HepG2 (cell line): Measurements from ENCODE around the gene ABCB4. TPM values are rescaled to one million over a fixed set of nuclear protein-coding genes. Genes with fewer than 3 reads are reported as not detected.
A peak's percentile ranks its signal among the peaks of the same experiment; 100 is the strongest.

ENCODE experiments used
- ATAC-seq: fragments of 200-7000 bp; cut with Tn5 transposase; 3 replicates; pipeline ENCODE4 v1.9.1; 2020; ENCODE audit warnings: mild to moderate bottlenecking, moderate library complexity
- BruUV-seq: library from RNA; stranded (reverse); fragments of 400-500 nt; replicated peaks from 2 replicates; lab custom pipeline; 2021; lab: Mats Ljungman, UMichigan
- CTCF ChIA-PET: fragments of 300-600 bp; formaldehyde crosslinking; extraction: SDS; loops from one replicate; lab custom pipeline; 2021; ENCODE audit warnings: low total read pairs, inconsistent platforms, low intra/inter-chr PET ratio; lab: Yijun Ruan, JAX
- POLR2A ChIA-PET: fragments of 350-600 bp; sonication (Branson Sonifier 250); formaldehyde crosslinking; loops from one replicate; lab custom pipeline; 2020; ENCODE audit warnings: antibody characterized with exemption, inconsistent platforms; lab: Yijun Ruan, JAX
- DNase-seq: peaks from one replicate; pipeline ENCODE4 v3.0.0-alpha.2; 2015; ENCODE audit warnings: low spot score
- FAIRE-seq: peaks from 3 replicates; lab custom pipeline; 2011; peaks lifted over from hg19 to GRCh38; lab: Jason Lieb, UNC
- H2AFZ ChIP-seq: one replicate; pipeline ENCODE4 v1.6.1; 2011; ENCODE audit warnings: low read length, inconsistent platforms
- H3K27ac ChIP-seq: fragments of 300-600 bp; 3 replicates; pipeline ENCODE4 v1.8.0; 2011; ENCODE audit warnings: mixed run types, mild to moderate bottlenecking, mixed read lengths, low read length, inconsistent platforms; ENCODE audit not compliant: insufficient read depth; ENCODE audit errors: extremely low read length
- H3K27me3 ChIP-seq, 2 experiments: fragments of 200-600 bp in 1 of 2; 2 replicates in 1 of 2; 3 replicates in 1 of 2; pipeline versions ENCODE4 v1.6.0 to v1.8.0; 2011; ENCODE audit warnings: low read length in 2 of 2, mild to moderate bottlenecking in 2 of 2, moderate library complexity in 2 of 2, inconsistent platforms in 1 of 2; ENCODE audit not compliant: insufficient read depth in 2 of 2, control insufficient read depth in 1 of 2
- H3K36me3 ChIP-seq, 2 experiments: fragments of 200-600 bp in 1 of 2; replicated peaks in 1 of 2; 2 replicates in 1 of 2; 3 replicates in 1 of 2; pipeline versions ENCODE4 v1.5.1 to v1.8.0; 2011; ENCODE audit warnings: low read length in 2 of 2, inconsistent platforms in 1 of 2; ENCODE audit not compliant: insufficient read depth in 2 of 2, control insufficient read depth in 1 of 2
- H3K4me1 ChIP-seq: 2 replicates; pipeline ENCODE4 v1.5.1; 2012; ENCODE audit warnings: low read length, inconsistent platforms; ENCODE audit not compliant: insufficient read depth
- H3K4me2 ChIP-seq: 2 replicates; pipeline ENCODE4 v1.6.0; 2011; ENCODE audit warnings: low read depth, low read length, inconsistent platforms
- H3K4me3 ChIP-seq, 3 experiments: fragments of 200-600 bp in 1 of 3; sonication (generic), shearing (Covaris generic) in 1 of 3; replicated peaks in 1 of 3; 2 replicates each; pipeline ENCODE4 v1.5.1; 2011 to 2016; ENCODE audit warnings: low read length in 3 of 3, inconsistent platforms in 2 of 3, low read depth in 2 of 3, mild to moderate bottlenecking in 2 of 3, control low read depth in 1 of 3, mixed read lengths in 1 of 3; ENCODE audit not compliant: insufficient read depth in 1 of 3
- H3K79me2 ChIP-seq: one replicate; pipeline ENCODE4 v1.6.1; 2011; ENCODE audit warnings: low read length, inconsistent platforms; ENCODE audit not compliant: insufficient read depth
- H3K9ac ChIP-seq: 2 replicates; pipeline ENCODE4 v1.6.0; 2011; ENCODE audit warnings: mild to moderate bottlenecking, low read depth, low read length, inconsistent platforms; ENCODE audit not compliant: insufficient read depth
- H3K9me3 ChIP-seq: 2 replicates; pipeline ENCODE4 v1.5.1; 2012; ENCODE audit warnings: mild to moderate bottlenecking, low read length
- H4K20me1 ChIP-seq: 2 replicates; pipeline ENCODE4 v1.6.0; 2011; ENCODE audit warnings: inconsistent platforms, mild to moderate bottlenecking, low read length, moderate library complexity; ENCODE audit not compliant: insufficient read depth
- HNF4A ChIP-seq: sonication (generic); formaldehyde crosslinking; IDR thresholded peaks from 2 replicates; pipeline ENCODE4 v1.4.0; 2020; ENCODE audit warnings: missing genetic modification reagents
- NR3C1 ChIP-seq: sonication (generic); formaldehyde crosslinking; IDR thresholded peaks from 2 replicates; pipeline ENCODE4 v1.4.0; 2020; ENCODE audit warnings: missing genetic modification reagents
- PAF1 ChIP-seq: IDR thresholded peaks from 2 replicates; pipeline ENCODE4 v1.6.1; 2016; ENCODE audit warnings: missing genetic modification reagents, missing compliant biosample characterization
- WGBS: methylation state at CpG from one replicate; pipeline ENCODE4 v1.1.6; 2017; ENCODE audit warnings: low lambda C conversion rate; 5-methylcytosine and 5-hydroxymethylcytosine counted together
- in situ Hi-C: cut with HindIII; loops from 2 replicates; pipeline ENCODE4 v1.10.0; 2017; ENCODE audit warnings: low pct_unique_long_range_greater_than_20kb; ENCODE audit not compliant: extremely low pct_ligation_motif_present
- intact Hi-C: fragments of 100-400 bp; cut with micrococcal nuclease; formaldehyde crosslinking; loops from one replicate; pipeline ENCODE4 v1.10.0; 2022; ENCODE audit not compliant: unreplicated experiment
- polyA plus RNA-seq, 8 experiments: library from polyadenylated mRNA; depleted of rRNA in 3 of 8; stranded (reverse) in 7 of 8; unstranded in 1 of 8; fragments of >200 nt; fragmentation: Illumina TruSeq in 4 of 8; extraction: Trizol in 4 of 8; gene quantifications; 2 replicates each; pipeline versions ENCODE4 v1.2.1 to v1.2.3, GENCODE V29; 2011 to 2016; ENCODE audit warnings: low read depth in 4 of 8, missing spikeins in 1 of 8, mixed read lengths in 1 of 8; ENCODE audit not compliant: insufficient read depth in 1 of 8
- total RNA-seq, 5 experiments: library from RNA; depleted of rRNA; stranded (reverse); fragments of >200 nt; fragmentation: Illumina TruSeq; extraction: Trizol; gene quantifications; 2 replicates each; pipeline ENCODE4 v1.2.3, GENCODE V29; 2016; ENCODE audit warnings: low read depth in 1 of 5
- TF ChIP-seq, protein P1 (sequence below): sonication (generic); formaldehyde crosslinking; IDR thresholded peaks from 2 replicates; pipeline ENCODE4 v1.4.0; 2020; ENCODE audit warnings: missing genetic modification reagents, mild to moderate bottlenecking, borderline replicate concordance
- TF ChIP-seq, protein P2 (sequence below): sonication (generic); formaldehyde crosslinking; IDR thresholded peaks from 2 replicates; pipeline ENCODE4 v1.4.0; 2020; ENCODE audit warnings: missing genetic modification reagents, borderline replicate concordance

ABCB4 gene
- total and polyA plus RNA-seq, 2 of the 13 experiments (the other 11 are each of a cell fraction or from before 2014, with no cell fraction given), result 18.0 to 32.4 TPM

DNA sequence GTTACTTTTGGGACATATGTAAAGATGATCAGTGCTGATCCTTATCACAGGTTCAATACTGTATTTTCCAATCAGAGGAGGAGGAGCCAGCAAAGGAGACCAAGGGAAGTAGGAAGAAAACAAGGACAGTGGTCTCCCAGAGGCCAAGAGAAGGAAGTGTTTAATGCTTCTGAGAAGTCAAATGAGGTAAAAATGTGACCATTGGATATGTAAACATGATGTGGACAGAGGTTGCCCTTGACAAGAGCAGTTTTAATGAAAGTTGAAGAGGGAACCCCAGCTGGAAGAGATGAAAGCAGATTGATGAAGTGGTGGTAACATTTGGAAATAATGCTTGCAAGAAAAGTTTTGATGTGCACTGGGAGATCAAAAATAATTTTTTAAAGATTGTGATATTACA is 111.2 kb downstream of the ABCB4 start (continued):
- TF ChIP-seq, protein P1, sequence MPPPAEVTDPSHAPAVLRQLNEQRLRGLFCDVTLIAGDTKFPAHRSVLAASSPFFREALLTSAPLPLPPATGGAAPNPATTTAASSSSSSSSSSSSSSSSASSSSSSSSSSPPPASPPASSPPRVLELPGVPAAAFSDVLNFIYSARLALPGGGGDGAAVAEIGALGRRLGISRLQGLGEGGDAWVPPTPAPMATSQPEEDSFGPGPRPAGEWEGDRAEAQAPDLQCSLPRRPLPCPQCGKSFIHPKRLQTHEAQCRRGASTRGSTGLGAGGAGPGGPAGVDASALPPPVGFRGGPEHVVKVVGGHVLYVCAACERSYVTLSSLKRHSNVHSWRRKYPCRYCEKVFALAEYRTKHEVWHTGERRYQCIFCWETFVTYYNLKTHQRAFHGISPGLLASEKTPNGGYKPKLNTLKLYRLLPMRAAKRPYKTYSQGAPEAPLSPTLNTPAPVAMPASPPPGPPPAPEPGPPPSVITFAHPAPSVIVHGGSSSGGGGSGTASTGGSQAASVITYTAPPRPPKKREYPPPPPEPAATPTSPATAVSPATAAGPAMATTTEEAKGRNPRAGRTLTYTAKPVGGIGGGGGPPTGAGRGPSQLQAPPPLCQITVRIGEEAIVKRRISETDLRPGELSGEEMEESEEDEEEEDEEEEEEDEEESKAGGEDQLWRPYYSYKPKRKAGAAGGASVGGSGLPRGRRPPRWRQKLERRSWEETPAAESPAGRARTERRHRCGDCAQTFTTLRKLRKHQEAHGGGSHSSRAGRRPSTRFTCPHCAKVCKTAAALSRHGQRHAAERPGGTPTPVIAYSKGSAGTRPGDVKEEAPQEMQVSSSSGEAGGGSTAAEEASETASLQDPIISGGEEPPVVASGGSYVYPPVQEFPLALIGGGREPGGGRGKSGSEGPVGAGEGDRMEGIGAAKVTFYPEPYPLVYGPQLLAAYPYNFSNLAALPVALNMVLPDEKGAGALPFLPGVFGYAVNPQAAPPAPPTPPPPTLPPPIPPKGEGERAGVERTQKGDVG (CRISPR knock-in tag), result no peak
- TF ChIP-seq NR3C1 (CRISPR knock-in tag), result no peak
- TF ChIP-seq, protein P2, sequence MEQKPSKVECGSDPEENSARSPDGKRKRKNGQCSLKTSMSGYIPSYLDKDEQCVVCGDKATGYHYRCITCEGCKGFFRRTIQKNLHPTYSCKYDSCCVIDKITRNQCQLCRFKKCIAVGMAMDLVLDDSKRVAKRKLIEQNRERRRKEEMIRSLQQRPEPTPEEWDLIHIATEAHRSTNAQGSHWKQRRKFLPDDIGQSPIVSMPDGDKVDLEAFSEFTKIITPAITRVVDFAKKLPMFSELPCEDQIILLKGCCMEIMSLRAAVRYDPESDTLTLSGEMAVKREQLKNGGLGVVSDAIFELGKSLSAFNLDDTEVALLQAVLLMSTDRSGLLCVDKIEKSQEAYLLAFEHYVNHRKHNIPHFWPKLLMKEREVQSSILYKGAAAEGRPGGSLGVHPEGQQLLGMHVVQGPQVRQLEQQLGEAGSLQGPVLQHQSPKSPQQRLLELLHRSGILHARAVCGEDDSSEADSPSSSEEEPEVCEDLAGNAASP, result peak; percentile 97

DNA sequence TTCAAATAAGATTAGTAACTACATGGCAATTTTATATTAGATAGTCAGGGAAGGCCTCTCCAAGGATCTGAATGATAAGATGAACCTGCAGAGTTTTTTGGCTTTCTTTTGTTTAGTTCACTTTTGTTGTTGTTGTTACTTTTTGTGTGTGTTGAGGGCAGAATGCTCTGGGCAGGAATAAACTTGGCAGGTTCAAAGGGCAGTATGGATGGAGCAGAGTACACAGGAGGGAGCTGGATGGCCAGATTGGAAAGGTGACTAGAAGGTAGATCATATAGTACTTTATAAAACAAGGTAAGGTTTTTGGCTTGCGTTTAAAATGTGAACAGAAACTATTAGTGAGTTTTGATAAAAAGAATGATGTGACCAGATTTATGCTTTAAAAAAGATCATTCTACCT is 112.1 kb downstream of the ABCB4 start:
- no TSS peak for BruUV-seq
- no peak for DNase-seq
- H3K9ac ChIP-seq, result no peak overlapping the region
- intact Hi-C loops, result no loop called here
- H3K36me3 ChIP-seq, result peaks cover 0 to 2% of the 10 kb centered on the region in 2 experiments; a peak in 3 of 5 replicates
- CTCF ChIA-PET, result no interaction called here
- no peaks in the 10 kb centered on the region for H3K9me3 ChIP-seq
- no peak overlapping the region for H3K27ac ChIP-seq
- POLR2A ChIA-PET, result no interaction called here
- H3K4me2 ChIP-seq, result no peak overlapping the region
- H2AFZ ChIP-seq, result no peak overlapping the region
- H3K79me2 ChIP-seq, result no peaks in the 10 kb centered on the region
- no peaks in the 10 kb centered on the region for H3K27me3 ChIP-seq
- peaks cover 20% of the 10 kb centered on the region for H3K4me1 ChIP-seq
- no peak overlapping the region for H3K4me3 ChIP-seq
- 100% methylated on average over 1 of the region's 1 CpG for WGBS
- no peaks in the 10 kb centered on the region for H4K20me1 ChIP-seq
- in situ Hi-C loops, result no loop called here
- FAIRE-seq, result no peak
- ATAC-seq, result no peak
- 0 out of 2 replicates have a peak, but pooled peaks have one; percentile 21 for TF ChIP-seq HNF4A (CRISPR knock-in tag)
- TF ChIP-seq PAF1, result no peak
- TF ChIP-seq, all 625 proteins: peak for 1
